Spleen (tissue), 7 donors: ENCODE measurements around the gene FGF14.

Experiments used
- CTCF ChIP-seq, 11 experiments: fragments of 200-600 bp in 7 of 11; fragments of 450-650 bp in 4 of 11; sonication (generic) in 4 of 11; IDR thresholded peaks in 8 of 11; conservative IDR thresholded peaks in 3 of 11; 1 replicate in 7 of 11; 2 replicates in 4 of 11; pipeline versions ENCODE4 v1.4.0 to v1.8.0; 2016 to 2021; ENCODE audit warnings: antibody characterized with exemption in 11 of 11, inconsistent platforms in 4 of 11, mild to moderate bottlenecking in 1 of 11
- POLR2A ChIP-seq, 3 donors: fragments of 450-650 bp; IDR thresholded peaks; one replicate each; pipeline ENCODE4 v1.5.1; 2017; ENCODE audit warnings: antibody characterized with exemption in 3 of 3, mild to moderate bottlenecking in 1 of 3
- POLR2AphosphoS5 ChIP-seq, 3 donors: sonication (generic); formaldehyde crosslinking; IDR thresholded peaks; one replicate each; pipeline ENCODE4 v1.5.1; 2017; ENCODE audit warnings: antibody characterized with exemption in 3 of 3
- donor health status: DM: no; HTN: no; CAD: no; lungs with moderate emphysema.
- donor health status: DM: no; HTN: no; CAD: no.
- donor health status: DM: no; HTN: no; CAD: no.

DNA sequence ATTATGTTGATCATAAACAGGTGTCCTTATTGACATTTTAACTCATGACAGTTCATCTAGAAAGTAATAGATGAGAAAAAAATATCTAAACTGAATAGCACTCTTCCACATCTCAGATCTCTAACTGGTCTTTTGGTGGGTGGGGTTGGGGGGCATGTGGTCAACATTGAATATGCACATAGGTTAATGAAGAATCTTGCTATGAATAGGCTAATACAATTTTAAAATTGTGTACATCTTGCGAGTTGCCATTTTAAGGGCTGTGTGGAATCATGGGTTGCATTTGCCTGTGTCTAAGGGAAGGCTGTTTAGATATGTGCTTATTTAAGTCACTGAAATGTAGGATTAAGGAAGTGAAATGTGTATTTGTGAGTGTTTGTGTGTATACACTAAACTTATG, 603.4 kb downstream of the FGF14 start:
- TF ChIP-seq POLR2A (IDR thresholded peaks at IDR 0.05): no peak
- TF ChIP-seq CTCF (IDR thresholded peaks at IDR 0.05 in 8 of 11, conservative IDR thresholded peaks at IDR 0.05 in 3 of 11): no peak
- no peak for TF ChIP-seq POLR2AphosphoS5 (IDR thresholded peaks at IDR 0.05)
